Astrocyte (in vitro differentiated cells and primary cell): ENCODE measurements around the gene RPS14.

ENCODE experiments used
- CTCF ChIP-seq: IDR thresholded peaks from 2 replicates; pipeline ENCODE4 v1.5.1; 2011; ENCODE audit warnings: low read depth, mild to moderate bottlenecking, inconsistent platforms, low read length, moderate library complexity; ENCODE audit not compliant: insufficient read depth
- EZH2 ChIP-seq: IDR thresholded peaks from 2 replicates; pipeline ENCODE4 v1.6.1; 2012; ENCODE audit warnings: mild to moderate bottlenecking, low read length, inconsistent platforms; ENCODE audit not compliant: insufficient read depth

- TF ChIP-seq CTCF = no peak
- TF ChIP-seq EZH2 = no peak
Measured at GRCh38 chr5:150468206-150468605, 18.7 kb upstream of the RPS14 start.
